CD14-positive monocyte (primary cell): ENCODE data around the gene ACE. TPM values are rescaled to one million over a fixed set of nuclear protein-coding genes. Genes with fewer than 3 reads are reported as not detected.

Source experiments
- DNase-seq, 3 donors: peaks; one replicate each; pipeline ENCODE4 v3.0.0-alpha.2; 2011 to 2022
- H2AFZ ChIP-seq: 2 replicates; pipeline ENCODE4 v1.6.0; 2012; ENCODE audit warnings: mild to moderate bottlenecking, low read depth, low read length, inconsistent platforms; ENCODE audit not compliant: insufficient read depth, poor library complexity, severe bottlenecking
- H3K27ac ChIP-seq, 2 donors: 1 replicate in 1 of 2; 2 replicates in 1 of 2; pipeline ENCODE4 v1.5.1; 2012 to 2013; ENCODE audit warnings: low read length in 2 of 2, control low read depth in 1 of 2, inconsistent platforms in 1 of 2, low read depth in 1 of 2, mild to moderate bottlenecking in 1 of 2
- H3K27me3 ChIP-seq, 2 donors: one replicate each; pipeline versions ENCODE4 v1.6.0 to v1.6.1; 2011 to 2013; ENCODE audit warnings: low read length in 2 of 2; ENCODE audit not compliant: control insufficient read depth in 2 of 2, insufficient read depth in 2 of 2
- H3K36me3 ChIP-seq, 2 donors: replicated peaks in 1 of 2; 1 replicate in 1 of 2; 2 replicates in 1 of 2; pipeline versions ENCODE4 v1.5.1 to v1.6.1; 2012 to 2013; ENCODE audit warnings: low read length in 2 of 2, control low read depth in 1 of 2, inconsistent platforms in 1 of 2, mild to moderate bottlenecking in 1 of 2; ENCODE audit not compliant: insufficient read depth in 2 of 2, control insufficient read depth in 1 of 2
- H3K4me1 ChIP-seq, 2 donors: 1 replicate in 1 of 2; 2 replicates in 1 of 2; pipeline versions ENCODE4 v1.5.1 to v1.6.1; 2012 to 2013; ENCODE audit warnings: low read length in 2 of 2, control low read depth in 1 of 2, inconsistent platforms in 1 of 2, mild to moderate bottlenecking in 1 of 2, moderate library complexity in 1 of 2; ENCODE audit not compliant: insufficient read depth in 2 of 2, control insufficient read depth in 1 of 2
- H3K4me2 ChIP-seq: replicated peaks from 2 replicates; pipeline ENCODE3; 2012; ENCODE audit warnings: low read length, moderate library complexity, mild to moderate bottlenecking; ENCODE audit not compliant: poor library complexity, severe bottlenecking; ENCODE audit errors: extremely low read depth
- H3K4me3 ChIP-seq, 3 experiments: fragments of 200-600 bp in 1 of 3; sonication (generic) in 1 of 3; replicated peaks in 1 of 3; 1 replicate in 2 of 3; 2 replicates in 1 of 3; pipeline ENCODE4 v1.5.1; 2011 to 2013; ENCODE audit warnings: low read length in 3 of 3, mild to moderate bottlenecking in 3 of 3, control low read depth in 2 of 3, low read depth in 2 of 3, inconsistent platforms in 1 of 3, moderate library complexity in 1 of 3
- H3K79me2 ChIP-seq: 2 replicates; pipeline ENCODE4 v1.6.0; 2012; ENCODE audit warnings: mild to moderate bottlenecking, control low read depth, inconsistent platforms, low read length, moderate library complexity; ENCODE audit not compliant: insufficient read depth
- H3K9ac ChIP-seq: 2 replicates; pipeline ENCODE4 v1.6.0; 2017; ENCODE audit warnings: low read length, mild to moderate bottlenecking; ENCODE audit not compliant: insufficient read depth, poor library complexity, severe bottlenecking
- H3K9me3 ChIP-seq, 2 donors: replicated peaks in 1 of 2; 1 replicate in 1 of 2; 2 replicates in 1 of 2; pipeline versions ENCODE4 v1.5.1 to v1.6.1; 2012 to 2013; ENCODE audit warnings: low read length in 2 of 2, control low read depth in 1 of 2; ENCODE audit not compliant: control insufficient read depth in 1 of 2, insufficient read depth in 1 of 2
- H4K20me1 ChIP-seq: 2 replicates; pipeline ENCODE4 v1.6.0; 2012; ENCODE audit warnings: mild to moderate bottlenecking, low read length, control low read depth, moderate library complexity; ENCODE audit not compliant: insufficient read depth
- H3K27ac Mint-ChIP-seq, 7 donors: one replicate each; pipeline ENCODE4 v1.8.0; 2020; ENCODE audit warnings: mild to moderate bottlenecking in 7 of 7, mixed read lengths in 7 of 7, moderate library complexity in 6 of 7, inconsistent platforms in 2 of 7
- H3K27me3 Mint-ChIP-seq, 3 donors: one replicate each; pipeline ENCODE4 v1.8.0; 2021 to 2022; ENCODE audit warnings: low read depth in 3 of 3, mild to moderate bottlenecking in 3 of 3, mixed read lengths in 3 of 3, moderate library complexity in 3 of 3, inconsistent platforms in 1 of 3
- H3K36me3 Mint-ChIP-seq, 2 donors: one replicate each; pipeline ENCODE4 v1.8.0; 2020; ENCODE audit warnings: mixed read lengths in 2 of 2, inconsistent platforms in 1 of 2, mild to moderate bottlenecking in 1 of 2
- H3K4me1 Mint-ChIP-seq: one replicate; pipeline ENCODE4 v1.8.0; 2020; ENCODE audit warnings: mild to moderate bottlenecking, mixed read lengths
- H3K4me3 Mint-ChIP-seq, 2 donors: one replicate each; pipeline ENCODE4 v1.8.0; 2020; ENCODE audit warnings: mild to moderate bottlenecking in 2 of 2, mixed read lengths in 2 of 2, moderate library complexity in 1 of 2
- H3K9me3 Mint-ChIP-seq, 7 donors: one replicate each; pipeline ENCODE4 v1.8.0; 2020 to 2022; ENCODE audit warnings: mixed read lengths in 7 of 7, mild to moderate bottlenecking in 6 of 7, moderate library complexity in 6 of 7, inconsistent platforms in 2 of 7
- WGBS: methylation state at CpG from one replicate; pipeline ENCODE4 v1.1.5; 2013; ENCODE audit warnings: missing lambda C conversion rate; ENCODE audit not compliant: insufficient coverage; 5-methylcytosine and 5-hydroxymethylcytosine counted together
- intact Hi-C, 2 donors: fragments of 100-400 bp; cut with micrococcal nuclease; formaldehyde crosslinking; loops; one replicate each; pipeline versions ENCODE4 v1.15.0 to v1.15.1; 2023
- polyA plus RNA-seq, 3 donors: library from polyadenylated mRNA; depleted of rRNA in 1 of 3; unstranded in 2 of 3; stranded (reverse) in 1 of 3; fragments of 300-500 nt in 2 of 3; fragments of >200 nt in 1 of 3; fragmentation: Illumina TruSeq in 2 of 3; gene quantifications; 1 replicate in 2 of 3; 2 replicates in 1 of 3; pipeline ENCODE4 v1.2.3, GENCODE V29; 2012 to 2021
- TF ChIP-seq, protein P1 (sequence below): fragments of 200-600 bp; IDR thresholded peaks from one replicate; pipeline ENCODE4 v1.8.0; 2022; ENCODE audit warnings: antibody characterized with exemption, mild to moderate bottlenecking

ACE gene
- polyA plus RNA-seq, 3 donors: 0.55 TPM; not detected in 2

DNA sequence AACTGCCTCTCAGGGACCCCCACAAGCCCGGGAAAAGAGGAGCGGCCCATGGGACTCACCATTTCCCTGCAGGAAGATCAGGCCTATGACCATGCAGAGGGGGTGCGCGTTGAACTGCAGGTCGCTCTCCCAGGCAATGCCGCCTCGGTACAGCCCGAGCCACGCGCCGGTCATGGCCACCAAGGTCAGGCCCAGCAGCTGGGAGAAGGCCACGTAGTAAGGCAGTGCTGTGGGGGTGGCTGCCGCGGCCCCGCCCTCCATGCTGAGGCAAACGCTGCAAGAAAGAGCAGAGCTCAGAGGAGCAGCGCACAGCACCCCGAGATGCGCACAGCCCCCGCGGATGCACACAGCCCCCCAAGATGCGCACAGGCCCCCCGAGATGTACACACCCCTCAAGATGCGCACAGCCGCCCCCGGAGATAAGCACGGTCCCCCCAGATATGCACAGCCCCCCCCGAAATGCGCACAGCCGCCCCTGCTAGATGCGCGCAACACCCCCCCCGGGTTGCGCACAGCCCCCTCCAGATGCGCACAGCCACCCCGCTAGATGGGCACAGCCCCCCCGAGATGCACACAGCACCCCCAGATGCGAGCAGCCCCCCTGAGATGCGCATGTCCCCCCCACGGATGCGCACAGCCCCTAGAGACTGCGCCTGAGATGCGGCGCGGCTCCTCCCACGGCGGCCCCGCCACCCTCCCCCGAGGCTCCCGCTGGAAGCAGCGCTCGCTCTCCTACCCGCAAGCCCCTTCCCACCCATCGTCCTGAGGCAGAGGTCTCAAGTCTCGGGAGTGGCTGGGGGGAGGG lies 39.4 kb upstream of the ACE start:
- H3K27ac ChIP-seq: no peak overlapping the region
- no peaks in the 10 kb centered on the region for H3K79me2 ChIP-seq
- Mint-ChIP-seq H3K27ac (no peak overlapping the region), H3K36me3 (peaks cover 0 to 4% of the 10 kb centered on the region in 2 donors), H3K27me3 (peaks cover 0 to 11% (median 5%) of the 10 kb centered on the region in 3 donors), H3K4me1 (peaks cover 52% of the 10 kb centered on the region), H3K9me3 (peaks cover 0 to 3% (median 0%) of the 10 kb centered on the region in 7 donors), H3K4me3 (peak overlapping the region in 1 of 2 donors; percentile 47)
- no peaks in the 10 kb centered on the region for H3K27me3 ChIP-seq
- H3K36me3 ChIP-seq: no peaks in the 10 kb centered on the region
- intact Hi-C loops: loop anchor here in 1 of 2 donors (5.0 kb wide), 1 partner anchor 180 kb away; no protein-coding TSS in a partner anchor
- no peak overlapping the region for H2AFZ ChIP-seq
- peaks cover 51 to 61% of the 10 kb centered on the region in 2 donors for H3K4me1 ChIP-seq
- DNase-seq: no peak
- no peak overlapping the region for H3K9ac ChIP-seq
- H3K9me3 ChIP-seq: no peaks in the 10 kb centered on the region
- H3K4me3 ChIP-seq: no peak overlapping the region
- H3K4me2 ChIP-seq: peak overlapping the region; percentile 35
- no peaks in the 10 kb centered on the region for H4K20me1 ChIP-seq
- 86% methylated on average over 19 of the region's 55 CpGs for WGBS
- TF ChIP-seq, protein P1, sequence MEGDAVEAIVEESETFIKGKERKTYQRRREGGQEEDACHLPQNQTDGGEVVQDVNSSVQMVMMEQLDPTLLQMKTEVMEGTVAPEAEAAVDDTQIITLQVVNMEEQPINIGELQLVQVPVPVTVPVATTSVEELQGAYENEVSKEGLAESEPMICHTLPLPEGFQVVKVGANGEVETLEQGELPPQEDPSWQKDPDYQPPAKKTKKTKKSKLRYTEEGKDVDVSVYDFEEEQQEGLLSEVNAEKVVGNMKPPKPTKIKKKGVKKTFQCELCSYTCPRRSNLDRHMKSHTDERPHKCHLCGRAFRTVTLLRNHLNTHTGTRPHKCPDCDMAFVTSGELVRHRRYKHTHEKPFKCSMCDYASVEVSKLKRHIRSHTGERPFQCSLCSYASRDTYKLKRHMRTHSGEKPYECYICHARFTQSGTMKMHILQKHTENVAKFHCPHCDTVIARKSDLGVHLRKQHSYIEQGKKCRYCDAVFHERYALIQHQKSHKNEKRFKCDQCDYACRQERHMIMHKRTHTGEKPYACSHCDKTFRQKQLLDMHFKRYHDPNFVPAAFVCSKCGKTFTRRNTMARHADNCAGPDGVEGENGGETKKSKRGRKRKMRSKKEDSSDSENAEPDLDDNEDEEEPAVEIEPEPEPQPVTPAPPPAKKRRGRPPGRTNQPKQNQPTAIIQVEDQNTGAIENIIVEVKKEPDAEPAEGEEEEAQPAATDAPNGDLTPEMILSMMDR: no peak

DNA sequence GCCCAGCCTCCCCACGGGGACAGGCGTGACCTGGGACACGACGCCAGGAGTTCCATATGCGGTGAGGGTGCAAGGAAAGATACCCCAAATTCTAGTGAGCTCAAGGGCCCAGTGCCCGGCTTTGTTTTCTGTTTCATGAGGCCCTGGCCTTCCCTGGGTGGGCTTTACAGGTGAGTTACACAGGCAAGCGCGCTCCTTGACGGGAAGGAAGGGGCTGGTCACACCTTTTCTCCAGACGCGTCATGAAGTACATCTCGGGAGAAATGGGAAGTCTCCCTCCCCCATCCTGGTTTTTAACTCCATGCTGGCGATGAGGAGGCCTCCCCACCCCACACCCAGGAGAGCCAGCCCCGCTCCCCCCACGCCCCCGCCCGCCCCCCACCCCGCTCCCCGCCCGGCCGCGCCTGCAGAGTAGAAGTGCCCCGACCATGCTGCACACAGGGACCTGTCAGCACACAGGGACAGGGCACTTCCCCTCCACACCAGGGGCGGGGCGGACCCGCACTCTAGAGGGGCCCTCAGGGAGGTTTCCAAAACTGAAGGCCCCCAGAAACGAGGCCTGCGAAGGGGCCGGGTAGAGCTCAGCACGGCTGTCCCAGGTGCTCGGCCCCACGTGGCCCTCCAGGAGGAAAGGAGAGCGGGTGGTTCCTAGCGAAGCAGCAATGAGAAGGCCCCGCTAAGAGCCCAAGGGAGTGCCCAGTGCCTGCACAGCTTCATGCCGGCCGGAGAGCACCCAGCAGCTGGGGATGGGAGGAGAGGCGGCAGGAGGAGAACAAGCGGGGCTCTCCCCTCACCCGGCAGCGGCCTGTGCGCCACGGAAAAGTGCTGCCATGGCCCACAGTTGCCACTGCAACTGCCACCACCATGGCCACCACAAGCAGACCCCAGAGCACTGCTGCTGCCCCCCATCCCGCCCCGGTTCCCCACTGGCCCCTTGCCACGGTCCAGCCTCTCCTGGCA lies 38.5 kb upstream of the ACE start:
- no peak for DNase-seq
- no peak overlapping the region for H3K9ac ChIP-seq
- WGBS: 53% methylated on average over 24 of the region's 46 CpGs
- H3K9me3 ChIP-seq: no peaks in the 10 kb centered on the region
- peaks cover 51 to 59% of the 10 kb centered on the region in 2 donors for H3K4me1 ChIP-seq
- H3K9me3 Mint-ChIP-seq: peaks cover 0 to 3% (median 0%) of the 10 kb centered on the region in 7 donors
- TF ChIP-seq, protein P1: no peak
- peak overlapping the region; percentile 47 to 74 for H3K4me3 Mint-ChIP-seq
- no peaks in the 10 kb centered on the region for H3K27me3 ChIP-seq
- no peaks in the 10 kb centered on the region for H3K36me3 Mint-ChIP-seq
- H3K27me3 Mint-ChIP-seq: peaks cover 0 to 7% (median 2%) of the 10 kb centered on the region in 3 donors
- H3K79me2 ChIP-seq: no peaks in the 10 kb centered on the region
- H3K27ac ChIP-seq: peak overlapping the region in 1 of 2 donors; percentile 83
- peak overlapping the region in 5 of 7 donors; percentile 16 to 72 (median 57) for H3K27ac Mint-ChIP-seq
- no peaks in the 10 kb centered on the region for H4K20me1 ChIP-seq
- intact Hi-C loops: loop anchor here in 1 of 2 donors (5.0 kb wide), 1 partner anchor 179 kb away; no protein-coding TSS in a partner anchor
- peak overlapping the region; percentile 35 for H3K4me2 ChIP-seq
- peaks cover 51% of the 10 kb centered on the region for H3K4me1 Mint-ChIP-seq
- H3K4me3 ChIP-seq: no peak overlapping the region
- no peaks in the 10 kb centered on the region for H3K36me3 ChIP-seq
- H2AFZ ChIP-seq: peak overlapping the region; percentile 72
